ENCODE measurements around the gene PHLPP1.

PHLPP1 gene

GRCh38 chr18:62856294-62856693, 141.0 kb downstream of the PHLPP1 start:
- DNase-seq: no peak

DNA sequence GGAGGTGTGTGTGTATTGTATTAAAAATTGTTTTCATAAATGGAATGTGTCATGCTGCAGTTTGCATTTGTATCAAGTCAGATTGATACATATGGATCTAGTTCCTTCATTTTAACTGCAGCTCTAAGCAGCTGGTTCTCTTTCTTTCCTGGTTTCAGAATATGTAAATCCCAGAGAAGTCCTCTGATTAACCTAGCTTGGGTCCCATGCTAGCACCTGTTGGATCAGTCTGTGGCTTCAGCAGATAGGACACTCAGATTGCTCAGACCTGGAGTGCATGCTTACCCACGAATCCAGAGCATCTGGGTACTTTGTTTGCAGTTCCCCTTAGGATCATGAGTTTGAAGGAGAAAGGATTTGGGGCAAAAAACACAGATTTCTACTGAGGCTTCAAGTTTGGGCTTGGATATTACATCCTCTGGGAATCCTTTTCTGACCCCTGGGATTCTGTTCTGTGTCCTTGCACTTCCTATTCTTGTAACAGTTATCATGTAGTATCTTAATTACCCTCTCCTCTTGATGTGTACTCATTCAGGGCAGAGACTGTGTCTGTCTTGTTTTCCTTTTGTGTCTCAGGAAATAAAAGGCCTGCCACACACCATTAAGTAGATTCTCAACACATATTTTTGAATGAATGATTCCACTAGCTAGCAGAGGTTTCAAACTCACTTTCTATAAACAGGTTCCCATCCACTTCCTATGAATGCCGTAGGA, 142.1 kb downstream of the PHLPP1 start:
- no peak for DNase-seq

DNA sequence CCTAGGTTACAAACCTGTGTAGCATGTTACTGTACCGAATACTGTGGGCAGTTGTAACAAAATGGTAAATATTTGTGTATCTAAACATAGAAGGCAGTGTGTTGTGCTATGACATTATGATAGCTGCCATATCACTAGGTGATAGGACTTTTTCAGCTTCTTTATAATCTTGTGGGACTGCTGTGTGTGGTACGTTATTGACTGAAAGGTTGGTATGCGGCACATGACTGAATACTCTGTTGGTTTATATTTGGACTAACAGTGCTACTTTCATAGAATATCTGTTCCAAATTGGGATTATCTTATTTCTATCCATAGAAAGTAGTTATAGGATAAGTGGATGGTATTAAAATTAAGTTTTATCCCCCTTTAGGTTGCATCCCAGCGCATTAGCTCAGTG, 144.7 kb downstream of the PHLPP1 start:
- no peak for DNase-seq

DNA sequence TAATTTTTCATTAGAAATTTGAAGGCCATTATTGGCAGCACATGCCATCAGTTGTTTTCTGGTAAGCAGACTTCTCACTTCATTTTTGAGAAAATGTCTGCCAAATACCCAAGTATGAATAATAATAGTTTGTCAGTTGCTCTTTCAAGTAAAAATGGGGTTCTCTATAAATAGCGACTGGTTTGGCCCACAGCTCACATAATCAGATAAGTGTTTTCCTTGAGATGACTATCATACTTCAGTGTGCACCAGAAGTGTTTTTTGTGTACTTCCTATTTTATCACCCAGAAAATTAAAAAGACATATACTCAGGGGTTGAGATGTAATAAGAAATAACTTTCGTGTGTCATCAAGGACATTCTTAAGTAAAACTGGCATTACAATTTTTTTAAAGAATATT, 147.1 kb downstream of the PHLPP1 start:
- DNase-seq: no peak

GRCh38 chr18:62863579-62864001, 148.2 kb downstream of the PHLPP1 start:
- DNase-seq: no peak

- no peak for DNase-seq
Measured at GRCh38 chr18:62865498-62865897, 150.2 kb downstream of the PHLPP1 start.

DNA sequence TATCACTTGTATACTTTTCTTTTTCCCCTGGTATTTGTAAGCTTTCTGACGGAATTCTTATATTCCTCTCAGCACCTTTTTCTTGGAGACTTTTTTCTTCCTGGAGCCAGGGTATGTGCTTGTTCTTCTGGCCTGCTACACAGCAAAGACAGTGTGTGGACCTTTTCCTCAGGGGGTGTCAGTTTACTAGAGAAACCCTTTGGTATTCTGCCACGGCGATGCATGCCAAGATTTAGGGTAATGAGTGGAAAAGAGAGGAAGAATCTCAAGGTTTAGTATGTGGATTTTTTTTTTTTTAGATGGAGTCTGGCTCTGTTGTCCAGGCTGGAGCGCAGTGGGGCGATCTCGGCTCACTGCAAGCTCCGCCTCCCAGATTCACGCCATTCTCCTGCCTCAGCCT, 152.2 kb downstream of the PHLPP1 start:
- no peak for DNase-seq

GRCh38 chr18:62868645-62869044, 153.3 kb downstream of the PHLPP1 start:
- DNase-seq: no peak

DNA sequence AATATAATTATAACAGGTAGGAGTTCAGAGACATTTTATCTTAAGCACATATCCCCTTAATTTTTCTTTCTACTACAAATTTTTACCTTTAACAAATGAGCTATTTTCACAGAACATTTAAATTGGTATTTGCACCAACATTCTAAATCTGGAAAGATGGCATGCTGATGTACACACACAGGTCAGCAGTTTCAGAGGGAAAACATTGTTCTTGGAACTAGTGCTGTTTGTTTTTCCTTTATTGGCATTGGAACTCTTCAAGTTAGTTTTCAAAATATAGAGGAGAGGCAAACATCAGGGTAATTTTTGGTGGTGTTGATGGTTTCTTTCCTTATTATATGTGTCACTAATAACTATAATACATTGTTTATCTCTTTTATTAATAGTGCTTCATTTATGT, 155.3 kb downstream of the PHLPP1 start:
- no peak for DNase-seq

DNA sequence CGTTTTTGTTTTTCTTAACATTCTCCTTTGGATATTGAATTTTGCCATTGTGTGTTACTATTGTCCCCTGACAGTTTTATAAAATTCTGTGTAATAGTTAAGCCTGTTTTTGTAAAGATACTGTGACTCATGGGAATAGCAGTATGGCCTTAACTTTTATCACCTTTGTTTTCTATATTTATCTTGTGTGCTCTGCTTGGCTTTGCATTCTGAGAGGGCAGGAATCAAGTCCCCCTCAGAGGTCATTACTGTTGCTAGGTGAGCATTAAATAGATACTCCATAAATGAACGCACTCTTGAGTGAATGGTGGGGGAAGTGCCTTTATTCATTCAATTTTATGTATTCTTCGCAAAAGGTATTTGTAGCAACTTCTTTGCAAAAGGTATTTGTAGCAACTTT, 160.0 kb downstream of the PHLPP1 start:
- no peak for DNase-seq

DNA sequence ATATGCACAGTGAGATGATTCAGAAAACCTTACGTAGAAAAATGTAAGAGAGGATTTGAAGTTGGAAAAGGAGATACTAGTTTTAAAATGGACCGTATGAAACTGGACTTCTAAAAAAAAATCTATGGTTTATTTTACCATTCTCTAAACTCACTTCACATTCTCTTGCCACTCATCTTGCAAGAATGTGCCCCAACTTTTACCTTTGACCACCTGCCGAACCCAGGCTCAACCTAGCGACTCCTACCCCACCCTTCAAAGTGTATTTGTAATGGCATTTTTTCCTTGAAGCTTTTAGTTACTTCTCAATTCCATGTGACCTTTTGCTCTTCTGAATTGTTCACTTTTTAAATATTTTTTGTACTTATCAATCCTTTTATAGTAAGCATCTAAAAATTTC, 160.8 kb downstream of the PHLPP1 start:
- no peak for DNase-seq

DNA sequence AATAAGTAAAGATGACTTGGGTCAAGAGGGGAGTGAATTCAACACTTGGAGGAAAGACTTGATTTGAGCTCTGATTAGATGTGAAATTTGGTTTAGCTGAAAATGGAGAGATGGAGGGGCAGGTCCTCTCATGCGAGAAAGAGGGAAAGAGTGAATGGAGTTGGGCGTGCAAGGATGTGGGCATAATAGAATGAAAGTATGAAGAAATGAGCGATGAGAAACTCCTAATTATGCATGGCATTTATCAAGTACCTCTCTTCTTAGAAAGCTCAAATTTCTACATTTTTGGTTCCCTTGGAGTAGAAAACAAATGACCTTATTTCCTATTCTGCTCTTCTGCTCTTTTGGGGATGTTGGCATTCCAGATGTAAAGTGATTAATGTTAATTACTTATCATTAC, 161.5 kb downstream of the PHLPP1 start:
- no peak for DNase-seq

DNA sequence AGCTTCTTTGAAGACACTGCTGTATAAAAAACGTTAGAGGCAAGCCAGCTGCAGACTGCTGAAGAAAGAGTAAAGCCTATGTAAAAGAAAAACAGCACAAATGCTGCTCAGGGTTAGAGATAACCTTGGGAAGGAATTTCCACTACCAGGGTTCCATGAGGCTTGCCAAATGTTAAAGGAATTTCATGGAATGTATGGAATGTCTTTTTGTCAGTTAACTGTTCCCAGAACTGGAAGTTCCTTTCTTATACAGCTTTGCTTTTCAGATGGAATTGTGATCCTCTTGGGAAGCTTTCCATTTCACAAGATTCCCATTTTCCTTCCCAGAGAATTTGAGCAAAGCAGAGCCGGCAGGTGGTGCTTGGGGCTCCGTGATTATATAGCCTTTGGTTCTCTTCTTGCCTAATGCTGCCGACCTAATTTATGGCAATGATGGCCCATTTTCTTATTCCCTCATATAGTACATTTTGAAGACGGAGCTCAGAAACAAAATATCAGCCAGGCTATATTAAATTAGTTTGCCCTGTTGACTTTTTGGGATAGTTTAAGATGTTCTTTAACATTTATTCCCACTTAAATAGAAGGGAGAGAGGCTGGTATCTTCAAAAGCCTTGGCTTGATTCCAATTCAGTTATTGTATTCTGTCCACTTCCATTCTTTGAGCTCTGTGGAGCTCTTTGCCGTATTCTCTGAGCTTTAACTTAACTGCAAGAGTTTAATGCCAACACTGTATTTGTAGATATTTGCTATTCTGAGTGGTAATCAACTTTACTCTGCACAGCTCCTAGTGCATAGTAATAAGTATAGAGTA, 162.3 kb downstream of the PHLPP1 start:
- no peak for DNase-seq

DNA sequence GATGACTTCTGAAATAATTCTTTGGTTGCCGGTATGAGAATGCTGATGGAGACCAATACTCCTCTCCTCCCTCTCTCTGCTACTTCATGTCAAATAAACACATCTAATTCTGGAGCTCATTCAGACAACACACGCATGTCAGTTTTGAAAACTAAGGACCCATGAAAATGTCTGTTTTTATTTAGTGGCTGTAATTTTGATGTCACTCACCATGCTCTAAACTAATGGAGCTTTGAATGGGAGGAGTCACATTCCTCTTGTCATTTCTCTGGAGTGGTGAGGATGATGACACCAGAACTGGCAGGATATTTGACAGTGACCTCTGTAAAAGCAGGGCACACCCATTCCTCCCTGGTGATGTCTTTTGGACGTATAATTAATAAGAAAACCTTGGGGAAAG, 163.0 kb downstream of the PHLPP1 start:
- no peak for DNase-seq

DNA sequence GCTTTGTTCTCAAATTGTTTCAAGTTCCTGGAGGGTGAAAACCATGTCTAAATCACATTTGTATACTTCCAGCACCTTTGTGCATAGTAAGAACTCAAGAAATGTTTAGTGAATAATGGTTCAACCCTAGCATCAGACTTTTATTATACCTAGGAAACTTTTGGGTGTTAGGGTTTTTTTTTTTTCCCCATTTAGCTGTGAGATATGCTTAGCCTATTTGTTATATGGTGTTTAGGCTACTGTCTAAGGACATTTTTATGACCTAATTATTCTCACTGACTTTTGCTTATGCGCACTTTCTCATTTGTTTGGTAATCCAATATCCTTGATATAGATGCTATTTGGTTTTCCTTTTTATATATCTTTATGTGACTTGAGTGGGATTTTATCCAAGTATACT, 164.7 kb downstream of the PHLPP1 start:
- DNase-seq: no peak

DNA sequence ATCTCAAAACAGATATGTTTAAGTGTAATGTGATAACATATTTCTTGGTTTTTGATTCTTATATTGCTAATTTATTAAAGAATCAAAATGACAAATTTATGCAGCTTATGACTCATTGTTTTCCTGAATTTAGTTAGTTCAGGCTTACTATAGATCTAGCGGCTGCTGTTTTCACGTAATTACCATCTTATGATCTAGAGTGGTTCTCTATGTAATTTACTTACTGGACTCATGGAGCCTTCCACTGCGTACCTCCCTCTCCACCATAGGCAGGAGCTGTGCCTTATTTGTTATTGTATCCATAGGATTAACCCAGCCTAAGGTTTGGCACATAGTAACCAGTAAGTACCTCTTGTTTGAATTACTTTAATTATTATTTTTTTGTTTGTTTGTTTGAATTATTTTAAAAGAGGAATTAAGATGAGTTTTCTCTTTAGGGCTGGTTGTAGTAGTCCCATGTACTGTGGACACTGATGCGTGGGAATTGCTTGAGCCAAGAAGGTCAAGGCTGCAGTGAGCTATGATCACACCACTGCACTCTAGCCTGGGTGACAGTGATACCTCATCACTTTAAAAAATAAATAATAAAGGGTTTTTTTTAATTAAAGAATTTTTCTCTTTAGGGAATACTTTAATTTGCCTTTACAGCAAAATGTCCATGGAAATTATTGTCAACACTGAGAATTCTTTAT, 165.5 kb downstream of the PHLPP1 start:
- DNase-seq: no peak

DNA sequence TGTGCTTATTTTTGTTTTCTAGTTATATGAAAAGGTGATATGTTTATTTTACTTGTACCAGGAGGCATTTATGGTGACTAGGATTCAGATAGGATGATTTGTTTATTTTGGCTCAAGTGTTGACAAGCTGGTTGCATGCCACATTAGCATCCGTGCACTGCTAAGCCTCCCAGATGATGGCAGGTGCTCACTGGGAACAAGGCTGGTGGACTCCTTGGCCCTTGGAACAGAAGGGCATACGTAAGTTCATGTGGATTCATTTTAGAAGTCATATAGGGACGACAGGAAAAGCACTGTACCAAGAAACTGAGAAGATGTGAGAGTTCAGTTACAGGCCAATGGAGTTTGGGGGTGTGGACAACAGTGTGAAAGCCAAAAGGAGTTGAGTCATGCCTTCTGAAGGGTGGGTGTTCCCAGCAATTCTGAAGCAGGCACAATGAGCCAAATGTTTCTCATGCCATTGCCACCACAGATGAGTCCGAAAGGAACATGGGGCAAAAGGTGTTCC, 166.2 kb downstream of the PHLPP1 start:
- no peak for DNase-seq

DNA sequence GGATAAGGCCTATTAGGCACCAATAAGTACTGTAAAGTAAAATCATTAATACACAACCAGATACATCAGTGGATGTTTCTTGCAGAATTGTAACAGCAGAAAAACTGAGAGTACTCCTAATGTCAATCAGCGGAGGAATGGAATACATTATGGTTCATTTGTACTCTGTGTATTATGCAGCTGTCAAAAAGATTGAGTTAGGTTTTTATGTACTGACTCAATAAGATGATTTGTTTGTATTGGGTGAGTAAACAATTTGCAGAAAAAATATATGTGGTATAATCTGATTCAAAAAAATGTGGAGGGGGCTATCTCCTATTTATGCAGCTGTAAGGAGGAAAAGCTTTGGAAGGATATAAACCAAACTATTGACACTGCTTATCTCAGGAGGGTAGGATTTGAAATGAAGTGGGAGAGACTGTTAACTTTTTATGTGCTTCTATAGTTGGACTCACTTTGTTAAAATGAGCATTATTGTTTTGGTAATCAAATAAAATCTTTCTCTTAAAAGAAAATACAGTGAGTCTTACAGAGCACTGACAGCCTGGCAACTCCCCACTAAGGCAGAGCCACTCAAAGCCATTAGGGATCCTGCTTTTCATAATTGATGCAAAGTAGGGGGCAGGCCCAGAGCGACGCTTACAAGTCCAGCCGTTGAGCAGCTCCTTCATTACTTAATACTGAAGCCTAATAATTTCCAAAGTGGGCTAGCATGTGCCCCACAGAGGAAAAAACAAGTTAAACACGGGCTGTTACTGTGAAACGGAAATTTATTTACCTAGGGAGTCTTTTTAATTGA, 168.8 kb downstream of the PHLPP1 start:
- no peak for DNase-seq

- DNase-seq: no peak
Measured at GRCh38 chr18:62885804-62886203, 170.5 kb downstream of the PHLPP1 start.

DNA sequence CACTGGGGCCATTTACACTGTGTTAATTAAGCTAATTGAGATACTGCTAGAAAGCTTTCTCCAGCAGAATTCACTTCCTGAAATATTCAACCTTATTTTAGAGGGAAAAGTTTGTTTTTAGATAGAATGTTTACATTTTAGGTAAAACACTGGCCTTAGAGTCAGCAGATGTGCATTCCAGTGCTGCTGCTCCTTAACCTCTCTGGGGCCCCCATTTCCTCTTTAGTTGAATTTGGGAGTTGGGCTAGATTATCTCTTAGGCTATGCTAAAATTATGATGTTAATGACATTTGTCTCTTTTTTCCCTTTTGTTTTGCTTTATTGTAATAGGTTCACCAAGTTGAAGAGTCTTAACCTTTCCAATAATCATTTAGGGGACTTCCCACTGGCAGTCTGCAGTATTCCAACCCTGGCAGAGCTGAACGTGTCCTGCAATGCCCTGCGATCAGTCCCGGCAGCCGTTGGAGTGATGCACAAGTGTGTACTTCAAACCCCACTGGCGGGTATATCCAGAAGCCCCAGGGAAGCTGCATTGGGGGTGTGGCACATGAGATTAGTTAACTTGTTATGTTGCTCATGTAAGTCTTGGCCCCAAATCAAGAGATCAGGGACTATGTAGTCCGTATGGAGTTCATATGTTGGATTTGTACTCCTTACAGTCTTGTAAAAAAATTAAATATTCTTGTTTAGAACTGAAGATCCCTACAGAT, 179.5 kb downstream of the PHLPP1 start:
- no peak for DNase-seq

GRCh38 chr18:62897153-62897552, 181.8 kb downstream of the PHLPP1 start:
- no peak for DNase-seq

GRCh38 chr18:62898359-62898758, 183.0 kb downstream of the PHLPP1 start:
- no peak for DNase-seq
